Breast epithelium (tissue), 3 donors: ENCODE results near the gene FBXL13.

Experiments used
- POLR2A ChIP-seq: fragments of 450-650 bp; IDR thresholded peaks from one replicate; pipeline ENCODE4 v1.6.1; 2016; ENCODE audit warnings: antibody characterized with exemption, mild to moderate bottlenecking, moderate library complexity
- TF ChIP-seq, protein P1 (sequence below), 3 donors: fragments of 450-650 bp; IDR thresholded peaks; one replicate each; pipeline ENCODE4 v1.5.1; 2016 to 2017; ENCODE audit warnings: antibody characterized with exemption in 3 of 3, mild to moderate bottlenecking in 3 of 3, moderate library complexity in 3 of 3

DNA sequence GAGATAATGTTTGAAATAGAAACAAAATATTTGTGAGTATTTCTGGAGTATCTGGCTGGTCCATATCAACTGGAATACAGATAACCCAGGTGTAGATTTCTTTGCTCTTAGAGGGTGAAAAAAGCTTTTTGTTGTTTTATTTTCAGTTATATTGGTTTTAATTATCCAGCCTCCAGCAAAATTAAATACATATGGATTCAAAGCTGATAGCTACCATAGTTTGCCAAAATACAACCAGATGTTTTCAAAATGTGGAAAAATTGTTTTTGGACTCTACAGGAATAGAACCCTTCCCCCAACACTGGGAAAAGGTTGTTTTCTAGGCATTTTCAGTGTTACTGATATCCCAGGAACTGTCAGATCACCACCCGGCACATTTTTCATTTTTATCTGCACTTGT, 131.7 kb downstream of the FBXL13 start:
- no peak for TF ChIP-seq POLR2A
- TF ChIP-seq, protein P1, sequence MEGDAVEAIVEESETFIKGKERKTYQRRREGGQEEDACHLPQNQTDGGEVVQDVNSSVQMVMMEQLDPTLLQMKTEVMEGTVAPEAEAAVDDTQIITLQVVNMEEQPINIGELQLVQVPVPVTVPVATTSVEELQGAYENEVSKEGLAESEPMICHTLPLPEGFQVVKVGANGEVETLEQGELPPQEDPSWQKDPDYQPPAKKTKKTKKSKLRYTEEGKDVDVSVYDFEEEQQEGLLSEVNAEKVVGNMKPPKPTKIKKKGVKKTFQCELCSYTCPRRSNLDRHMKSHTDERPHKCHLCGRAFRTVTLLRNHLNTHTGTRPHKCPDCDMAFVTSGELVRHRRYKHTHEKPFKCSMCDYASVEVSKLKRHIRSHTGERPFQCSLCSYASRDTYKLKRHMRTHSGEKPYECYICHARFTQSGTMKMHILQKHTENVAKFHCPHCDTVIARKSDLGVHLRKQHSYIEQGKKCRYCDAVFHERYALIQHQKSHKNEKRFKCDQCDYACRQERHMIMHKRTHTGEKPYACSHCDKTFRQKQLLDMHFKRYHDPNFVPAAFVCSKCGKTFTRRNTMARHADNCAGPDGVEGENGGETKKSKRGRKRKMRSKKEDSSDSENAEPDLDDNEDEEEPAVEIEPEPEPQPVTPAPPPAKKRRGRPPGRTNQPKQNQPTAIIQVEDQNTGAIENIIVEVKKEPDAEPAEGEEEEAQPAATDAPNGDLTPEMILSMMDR (IDR thresholded peaks at IDR 0.05), result no peak
